ENCODE data around the gene IQCB1. TPM values are rescaled to one million over a fixed set of nuclear protein-coding genes. Genes with fewer than 3 reads are reported as not detected.

The IQCB1 gene
- total and polyA plus RNA-seq, 9 of the 15 experiments (the other 6 are each of a cell fraction or from before 2014, with no cell fraction given): 21.1 to 38.1 (median 27.5) TPM

DNA sequence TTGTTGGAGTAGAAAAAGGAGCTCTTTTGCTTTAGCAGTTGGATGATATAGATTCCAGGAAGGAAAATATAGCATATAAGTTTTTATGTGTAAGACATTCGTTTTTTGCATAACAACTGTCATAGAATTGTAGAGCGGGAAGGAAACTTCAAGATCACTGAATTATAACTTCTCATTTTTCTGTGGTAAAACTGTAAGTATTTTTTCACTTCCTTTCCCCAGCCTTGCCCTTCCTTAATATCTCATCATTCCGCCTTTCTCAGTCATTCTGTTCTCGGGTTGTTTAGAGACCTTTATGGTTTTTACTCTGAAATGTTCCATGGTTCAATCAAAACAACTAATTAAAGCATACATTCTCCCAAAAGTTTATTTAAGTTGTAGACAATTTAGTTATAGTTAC is 1.2 kb upstream of the IQCB1 start:
- Histone ChIP-seq H3K4me1 (replicated peaks in 1 of 2; ENCODE audit: control insufficient read depth in 2 of 2, insufficient read depth in 2 of 2, low read length in 2 of 2) (no peaks in the 10 kb centered on the region; a peak in 2 of 5 replicates), H4K20me1 (replicated peaks; ENCODE audit: control insufficient read depth, insufficient read depth, low read length) (no peaks in the 10 kb centered on the region), H3K9ac (ENCODE audit: insufficient read depth in 1 of 2, low read depth in 2 of 2, low read length in 2 of 2) (peak overlapping the region in 1 of 2 experiments; percentile 13; a peak in 1 of 4 replicates), H3K27me3 (ENCODE audit: control insufficient read depth in 2 of 2, insufficient read depth in 2 of 2, low read length in 2 of 2) (no peaks in the 10 kb centered on the region), H3K9me1 (ENCODE audit: control insufficient read depth, insufficient read depth, low read length) (no peaks in the 10 kb centered on the region), H3K36me3 (ENCODE audit: control insufficient read depth, insufficient read depth, low read length) (peaks cover 27% of the 10 kb centered on the region), H3K27ac (ENCODE audit: extremely low read depth, low read depth, low read length) (no peak overlapping the region), H3K4me2 (ENCODE audit: insufficient read depth, low read length) (peak overlapping the region; percentile 25; the same call in 1 of the 2 replicates), H3K4me3 (peak overlapping the region; percentile 61; the same call in 1 of the 2 replicates), H3K79me2 (ENCODE audit: control insufficient read depth, insufficient read depth, low read length) (peaks cover 24% of the 10 kb centered on the region), H2AFZ (ENCODE audit: low read depth, low read length) (peak overlapping the region; percentile 6; the same call in 1 of the 2 replicates), H3K9me3 (replicated peaks; ENCODE audit: control insufficient read depth, insufficient read depth, low read depth, low read length) (no peaks in the 10 kb centered on the region; the same call in 1 of the 2 replicates)
- ATAC-seq (no peak), DNase-seq (ENCODE audit: extremely low read depth in 1 of 4, low spot score in 3 of 4) (no peak), FAIRE-seq (no peak)
- intact Hi-C loops (cut with micrococcal nuclease): no loop called here
- POLR2A ChIA-PET: interaction anchor here (0.6 kb wide), 2 partner anchors 492 to 1802 kb away, joined by 3 to 4 read pairs; no protein-coding TSS in a partner anchor
- in situ Hi-C loops (cut with MboI): no loop called here
- CTCF ChIA-PET (ENCODE audit: low intra/inter-chr PET ratio): no interaction called here
- whole genome bisulfite sequencing (ENCODE audit: insufficient coverage, low coverage, missing lambda C conversion rate): 13% methylated on average over 4 of the region's 4 CpGs
- TF ChIP-seq CEBPG (CRISPR knock-in tag; IDR thresholded peaks at IDR 0.05): no peak
- TF ChIP-seq CEBPG (tag; conservative IDR thresholded peaks at IDR 0.05 in 1 of 2, IDR thresholded peaks at IDR 0.05 in 1 of 2): no peak
- TF ChIP-seq KDM1A (IDR thresholded peaks at IDR 0.05): no peak
- no peak for TF ChIP-seq ZNF384 (IDR thresholded peaks at IDR 0.05; ENCODE audit: low read depth, low read length)
- no peak for TF ChIP-seq ZNF24 (IDR thresholded peaks at IDR 0.05)
- TF ChIP-seq, protein P1, sequence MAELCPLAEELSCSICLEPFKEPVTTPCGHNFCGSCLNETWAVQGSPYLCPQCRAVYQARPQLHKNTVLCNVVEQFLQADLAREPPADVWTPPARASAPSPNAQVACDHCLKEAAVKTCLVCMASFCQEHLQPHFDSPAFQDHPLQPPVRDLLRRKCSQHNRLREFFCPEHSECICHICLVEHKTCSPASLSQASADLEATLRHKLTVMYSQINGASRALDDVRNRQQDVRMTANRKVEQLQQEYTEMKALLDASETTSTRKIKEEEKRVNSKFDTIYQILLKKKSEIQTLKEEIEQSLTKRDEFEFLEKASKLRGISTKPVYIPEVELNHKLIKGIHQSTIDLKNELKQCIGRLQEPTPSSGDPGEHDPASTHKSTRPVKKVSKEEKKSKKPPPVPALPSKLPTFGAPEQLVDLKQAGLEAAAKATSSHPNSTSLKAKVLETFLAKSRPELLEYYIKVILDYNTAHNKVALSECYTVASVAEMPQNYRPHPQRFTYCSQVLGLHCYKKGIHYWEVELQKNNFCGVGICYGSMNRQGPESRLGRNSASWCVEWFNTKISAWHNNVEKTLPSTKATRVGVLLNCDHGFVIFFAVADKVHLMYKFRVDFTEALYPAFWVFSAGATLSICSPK (IDR thresholded peaks at IDR 0.05; ENCODE audit: borderline replicate concordance): no peak
- no peak for TF ChIP-seq ELF4 (CRISPR knock-in tag; IDR thresholded peaks at IDR 0.05)
- TF ChIP-seq, protein P2, sequence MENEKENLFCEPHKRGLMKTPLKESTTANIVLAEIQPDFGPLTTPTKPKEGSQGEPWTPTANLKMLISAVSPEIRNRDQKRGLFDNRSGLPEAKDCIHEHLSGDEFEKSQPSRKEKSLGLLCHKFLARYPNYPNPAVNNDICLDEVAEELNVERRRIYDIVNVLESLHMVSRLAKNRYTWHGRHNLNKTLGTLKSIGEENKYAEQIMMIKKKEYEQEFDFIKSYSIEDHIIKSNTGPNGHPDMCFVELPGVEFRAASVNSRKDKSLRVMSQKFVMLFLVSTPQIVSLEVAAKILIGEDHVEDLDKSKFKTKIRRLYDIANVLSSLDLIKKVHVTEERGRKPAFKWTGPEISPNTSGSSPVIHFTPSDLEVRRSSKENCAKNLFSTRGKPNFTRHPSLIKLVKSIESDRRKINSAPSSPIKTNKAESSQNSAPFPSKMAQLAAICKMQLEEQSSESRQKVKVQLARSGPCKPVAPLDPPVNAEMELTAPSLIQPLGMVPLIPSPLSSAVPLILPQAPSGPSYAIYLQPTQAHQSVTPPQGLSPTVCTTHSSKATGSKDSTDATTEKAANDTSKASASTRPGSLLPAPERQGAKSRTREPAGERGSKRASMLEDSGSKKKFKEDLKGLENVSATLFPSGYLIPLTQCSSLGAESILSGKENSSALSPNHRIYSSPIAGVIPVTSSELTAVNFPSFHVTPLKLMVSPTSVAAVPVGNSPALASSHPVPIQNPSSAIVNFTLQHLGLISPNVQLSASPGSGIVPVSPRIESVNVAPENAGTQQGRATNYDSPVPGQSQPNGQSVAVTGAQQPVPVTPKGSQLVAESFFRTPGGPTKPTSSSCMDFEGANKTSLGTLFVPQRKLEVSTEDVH (IDR thresholded peaks at IDR 0.05; ENCODE audit: low read depth, partially characterized antibody): no peak
- TF ChIP-seq ZNF165 (CRISPR knock-in tag; IDR thresholded peaks at IDR 0.05; ENCODE audit: borderline replicate concordance): no peak
- TF ChIP-seq BMI1 (IDR thresholded peaks at IDR 0.05; ENCODE audit: low read length): no peak
- no peak for TF ChIP-seq ZNF140 (CRISPR knock-in tag; IDR thresholded peaks at IDR 0.05)
- no TSS peak for BruUV-seq (replicated peaks)

All from K562 (cell line).